IPS DF 19.7 (cell line): Measurements from ENCODE around the gene ST7L.
"Not testable (repeated sequence)": the region's sequence is repeated elsewhere in the genome, so short reads cannot be mapped to it uniquely, and the experiment has no call there.

Source experiments
- DNase-seq: peaks from one replicate; pipeline ENCODE4 v3.0.0-alpha.2; 2013; ENCODE audit warnings: low read depth, low spot score

ST7L gene

DNA sequence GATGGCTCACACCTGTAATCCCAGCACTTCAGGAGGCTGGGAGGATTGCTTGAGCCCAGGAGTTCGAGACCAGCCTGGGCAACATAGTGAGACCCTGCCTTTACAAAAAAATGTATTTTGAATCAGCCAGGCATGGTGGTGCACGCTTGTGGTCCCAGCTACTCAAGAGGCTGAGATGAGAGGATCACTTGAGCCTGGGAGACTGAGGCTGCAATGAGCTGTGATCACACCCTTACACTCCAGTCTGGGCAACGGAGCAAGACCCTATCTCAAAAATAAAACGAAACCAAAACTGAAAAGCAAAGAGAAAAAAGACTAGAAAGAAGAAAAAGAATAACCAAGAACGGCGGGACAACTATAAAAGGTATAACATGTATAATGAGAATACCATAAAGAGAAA is 125.6 kb downstream of the ST7L start:
- DNase-seq = no peak

DNA sequence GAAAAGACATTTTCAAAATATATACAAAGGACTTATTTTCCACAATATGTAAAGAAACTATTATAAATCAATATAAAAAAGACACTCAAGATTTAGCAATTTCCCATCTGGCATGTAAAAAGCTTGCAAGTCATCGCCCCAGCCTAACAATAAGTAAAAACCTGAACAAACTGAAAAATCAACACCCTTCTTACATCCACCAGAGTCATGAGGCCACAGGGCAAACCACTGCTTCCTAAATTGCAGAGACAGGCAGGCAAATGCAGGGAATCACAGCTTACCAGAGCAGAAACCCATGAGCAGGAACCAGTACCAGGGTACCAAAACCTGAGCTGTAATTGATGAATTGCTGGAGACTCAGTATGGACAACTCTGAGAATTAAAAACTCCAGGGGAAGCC is 126.9 kb downstream of the ST7L start:
- DNase-seq = no peak

DNA sequence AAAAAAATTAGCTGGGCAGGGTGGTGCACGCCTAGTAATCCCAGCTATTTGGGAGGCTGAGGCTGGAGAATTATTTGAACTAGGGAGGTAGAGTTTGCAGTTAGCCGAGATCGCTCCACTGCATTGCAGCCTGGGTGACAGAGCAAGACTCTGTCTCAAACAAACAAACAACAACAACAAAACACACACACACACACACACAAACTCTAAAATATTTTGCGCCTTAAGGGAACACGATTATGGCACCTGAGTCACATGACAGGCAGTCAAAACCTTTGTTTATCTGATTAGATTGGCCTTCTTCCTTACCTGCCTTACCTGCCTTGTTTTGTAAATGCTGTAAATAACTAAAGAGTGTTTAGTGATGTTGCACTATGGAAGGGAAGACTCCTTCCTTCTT is 130.8 kb downstream of the ST7L start:
- DNase-seq = no peak

DNA sequence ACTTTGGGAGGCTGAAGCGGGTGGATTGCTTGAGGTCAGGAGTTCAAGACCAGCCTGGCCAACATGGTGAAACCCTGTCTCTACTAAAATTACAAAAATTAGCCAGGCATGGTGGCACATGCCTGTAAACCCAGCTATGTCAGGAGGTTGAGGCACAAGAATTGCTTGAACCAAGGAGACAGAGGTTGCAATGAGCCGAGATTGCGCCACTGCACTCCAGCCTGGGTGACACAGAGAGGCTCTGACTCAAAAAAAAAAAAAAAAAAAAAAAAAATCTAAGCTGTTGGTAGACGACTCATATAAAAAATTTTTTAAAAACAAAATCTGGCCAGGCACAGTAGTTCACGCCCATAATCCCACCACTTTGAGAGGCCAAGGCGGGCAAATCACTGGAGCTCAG is 131.3 kb downstream of the ST7L start:
- DNase-seq = not testable (repeated sequence)

DNA sequence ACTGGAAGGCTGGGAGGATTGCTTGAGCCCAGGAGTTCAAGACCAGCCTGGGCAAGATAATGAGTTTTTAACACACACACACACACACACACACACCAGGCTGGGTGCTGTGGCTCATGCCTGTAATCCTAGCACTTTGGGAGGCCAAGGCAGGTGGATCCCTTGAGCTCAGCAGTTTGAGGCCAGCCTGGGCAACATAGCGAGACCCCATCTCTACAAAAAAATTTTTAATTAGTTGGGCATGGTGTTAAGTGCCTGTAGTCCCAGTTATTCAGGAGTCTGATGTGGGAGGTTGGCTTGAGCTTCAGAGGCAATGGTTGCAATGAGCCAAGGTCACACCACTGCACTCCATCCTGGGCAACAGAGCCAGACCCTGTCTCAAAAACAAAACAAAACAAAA is 132.9 kb downstream of the ST7L start:
- DNase-seq = not testable (repeated sequence)

DNA sequence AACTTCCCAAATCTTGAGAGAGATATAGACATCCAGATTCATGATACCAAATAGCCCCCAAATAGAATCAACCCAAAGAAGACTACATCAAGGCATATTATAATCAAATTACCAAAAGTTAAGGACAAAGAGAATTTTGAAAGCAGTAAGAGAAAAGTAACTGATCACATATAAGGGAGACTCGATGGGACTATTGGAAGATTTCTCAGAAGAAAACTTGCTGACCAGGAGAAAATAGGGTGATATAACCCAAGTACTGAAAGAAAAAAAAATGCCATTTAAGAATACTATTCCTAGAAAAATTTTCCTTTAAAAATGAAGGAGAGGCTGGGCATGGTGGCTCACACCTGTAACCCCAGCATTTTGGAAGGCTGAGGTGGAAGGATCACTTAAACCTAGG is 140.6 kb downstream of the ST7L start:
- DNase-seq = no peak

DNA sequence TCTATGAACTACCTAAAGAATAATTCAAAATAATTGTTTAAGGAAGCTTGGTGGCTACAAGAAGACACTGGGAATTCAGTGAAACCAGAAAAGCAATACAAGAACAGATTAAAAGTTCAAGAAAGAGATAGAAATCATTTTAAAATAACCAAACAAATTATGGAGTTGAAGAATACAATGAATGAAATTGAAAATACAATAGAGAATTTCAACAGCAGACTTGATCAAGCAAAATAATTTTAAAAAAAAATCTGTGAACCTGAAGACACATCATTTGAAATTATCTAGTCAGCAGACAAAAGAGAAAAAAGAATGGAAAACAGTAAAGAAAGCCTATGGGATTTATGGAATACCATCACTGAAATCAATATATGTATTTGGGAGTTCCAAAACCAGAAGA is 141.4 kb downstream of the ST7L start:
- no peak for DNase-seq
